ENCODE results near the gene CD151.

The CD151 gene

DNA sequence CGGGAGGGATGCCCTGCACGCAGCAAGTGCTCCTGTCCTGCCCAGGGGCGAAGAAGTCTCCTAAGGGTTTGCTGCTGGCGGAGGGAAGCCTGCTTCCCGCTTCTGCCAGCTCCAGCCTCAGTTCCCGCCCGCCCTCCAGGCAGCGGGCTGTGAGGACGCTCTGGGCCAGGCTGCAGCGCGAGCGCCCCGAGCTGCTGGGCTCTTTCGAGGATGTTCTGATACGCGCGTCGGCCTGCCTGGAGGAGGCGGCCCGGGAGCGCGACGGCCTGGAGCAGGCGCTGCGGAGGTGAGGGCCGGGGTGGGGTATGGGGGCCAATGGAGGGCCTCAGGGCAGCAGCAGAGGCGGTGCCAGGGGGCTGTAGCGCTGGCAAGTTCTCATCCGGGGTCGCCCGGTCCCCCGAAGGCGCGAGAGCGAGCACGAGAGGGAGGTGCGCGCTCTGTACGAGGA lies 2.9 kb upstream of the CD151 start:
- no peak for DNase-seq

DNA sequence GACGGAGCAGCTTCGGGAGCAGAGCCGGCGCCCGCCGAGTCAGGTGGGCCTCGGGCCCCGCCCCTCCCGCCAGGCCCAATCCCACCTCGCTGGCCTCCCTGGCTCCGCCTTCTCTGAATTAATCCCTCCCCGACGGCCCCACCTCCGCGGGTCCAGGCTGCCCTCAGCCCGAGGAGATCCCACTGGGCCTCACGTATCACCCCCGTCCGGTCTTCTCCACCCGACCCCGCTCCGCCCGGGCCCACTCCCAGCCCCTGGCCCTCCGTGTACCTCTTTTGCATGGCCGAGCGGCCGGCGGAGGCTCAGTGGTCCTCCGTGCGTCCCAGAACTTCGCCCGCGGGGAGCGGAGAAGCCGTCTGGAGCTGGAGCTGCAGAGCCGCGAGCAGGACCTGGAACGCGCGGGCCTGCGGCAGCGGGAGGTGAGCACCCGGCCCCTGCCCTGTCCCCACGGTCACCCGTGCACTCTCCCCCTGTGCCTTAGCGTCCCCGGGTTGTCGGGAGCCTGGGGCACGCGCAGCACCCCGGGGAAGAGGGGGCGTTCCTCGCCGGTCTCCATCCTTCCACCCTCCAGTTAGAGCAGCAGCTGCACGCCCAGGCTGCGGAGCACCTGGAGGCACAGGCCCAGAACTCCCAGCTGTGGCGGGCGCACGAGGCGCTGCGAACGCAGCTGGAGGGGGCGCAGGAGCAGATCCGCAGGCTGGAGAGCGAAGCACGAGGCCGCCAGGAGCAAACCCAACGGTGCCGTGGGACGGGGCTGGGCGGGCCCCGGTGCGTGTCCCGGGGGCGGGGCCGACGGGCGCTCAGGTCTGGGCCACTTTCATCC lies 2.2 kb upstream of the CD151 start:
- no peak for DNase-seq

DNA sequence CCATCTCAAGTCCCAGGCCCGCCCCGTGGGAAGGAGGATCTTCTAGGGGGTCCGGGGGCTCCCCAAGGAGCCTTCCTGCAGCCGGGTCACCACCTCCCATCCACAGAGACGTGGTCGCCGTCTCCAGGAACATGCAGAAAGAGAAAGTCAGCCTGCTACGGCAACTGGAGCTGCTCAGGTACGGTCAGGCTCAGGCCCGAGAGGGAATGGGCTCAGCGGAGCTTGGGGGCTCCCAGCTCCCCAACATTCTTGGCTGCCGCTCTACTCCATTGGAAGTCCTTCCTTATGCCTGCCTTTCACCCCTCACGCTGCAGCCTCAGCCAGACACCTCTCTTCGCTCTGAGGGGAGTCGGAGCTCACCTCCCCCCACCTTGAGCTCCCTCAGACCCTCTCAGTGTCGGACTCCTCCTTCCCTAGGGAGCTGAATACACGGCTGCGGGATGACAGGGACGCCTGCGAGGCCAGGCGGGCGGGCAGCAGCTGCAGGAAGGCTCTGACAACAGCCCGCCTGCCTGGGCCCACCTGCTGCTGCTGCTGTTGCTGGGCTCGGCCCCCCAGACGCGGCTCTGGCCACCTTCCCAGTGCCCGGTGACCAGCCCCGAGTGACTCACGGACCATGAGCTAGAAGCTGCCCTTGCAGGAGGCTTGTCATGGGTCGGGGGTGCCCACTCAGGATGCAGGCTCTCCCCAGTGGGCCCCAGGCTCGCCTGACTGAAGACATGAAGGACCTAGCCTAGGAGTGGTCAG lies 1.5 kb upstream of the CD151 start:
- DNase-seq = no peak

DNA sequence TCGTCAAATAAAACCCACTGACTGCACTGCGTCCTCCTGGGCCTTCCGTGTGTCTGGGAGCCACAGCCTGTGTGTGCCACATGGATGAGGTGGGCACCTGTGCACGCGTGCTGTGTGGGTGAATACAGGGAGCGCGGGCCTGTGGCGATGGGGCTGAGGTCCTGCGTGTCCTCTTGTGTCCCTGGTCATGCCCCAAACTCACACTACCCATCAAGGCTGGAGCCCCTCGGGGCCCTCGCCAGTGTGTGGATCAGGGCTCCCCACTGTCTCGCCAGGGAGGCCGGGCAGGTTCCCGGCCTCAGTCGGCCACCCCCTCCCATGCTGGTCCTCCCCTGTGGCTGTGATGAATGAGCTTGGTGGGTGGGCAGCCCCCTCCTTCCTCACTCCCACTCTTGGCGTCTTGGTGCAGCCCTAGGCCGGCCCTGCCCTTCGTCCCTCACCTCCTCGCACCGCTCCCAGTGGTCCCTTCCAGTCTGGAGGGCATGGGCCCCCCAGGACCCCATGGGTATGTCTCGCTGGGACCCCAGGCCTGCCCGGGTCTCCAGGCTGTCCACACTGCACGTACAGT lies 707 bp upstream of the CD151 start:
- DNase-seq = no peak

DNA sequence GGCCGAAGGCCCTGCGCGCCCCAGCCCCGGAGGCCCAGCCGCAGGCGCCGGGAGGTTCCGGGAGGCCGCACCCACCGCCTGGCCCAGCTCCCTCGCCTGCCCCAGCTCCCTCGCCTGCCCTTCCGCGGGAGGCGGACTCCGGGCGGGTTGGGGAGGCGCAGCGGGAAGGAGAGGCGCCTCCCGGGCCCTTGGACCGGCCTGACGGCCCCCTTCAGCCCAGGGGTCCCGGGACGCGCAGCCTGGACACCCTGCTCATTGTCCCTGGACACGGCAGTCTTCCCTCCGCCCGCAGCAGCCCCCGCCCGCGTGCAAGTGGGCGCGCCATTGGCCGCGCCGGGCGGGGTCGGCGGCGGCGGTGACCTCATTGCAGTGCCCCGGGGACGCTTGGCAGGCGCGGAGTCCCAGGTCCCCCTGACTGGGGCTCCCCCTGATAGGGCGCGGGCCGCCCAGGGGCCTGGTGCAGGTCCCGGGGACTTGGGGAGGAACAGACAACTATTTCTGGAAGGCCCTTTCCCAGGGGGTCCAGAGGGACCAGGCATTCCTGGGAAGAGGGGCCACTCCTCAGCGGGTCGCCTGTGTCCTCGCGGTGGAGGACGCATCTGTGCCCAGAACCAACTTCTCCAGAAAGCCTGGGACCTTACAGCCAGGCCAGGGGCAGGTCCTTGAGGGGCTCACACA lies 501 bp downstream of the CD151 start:
- DNase-seq = no peak

DNA sequence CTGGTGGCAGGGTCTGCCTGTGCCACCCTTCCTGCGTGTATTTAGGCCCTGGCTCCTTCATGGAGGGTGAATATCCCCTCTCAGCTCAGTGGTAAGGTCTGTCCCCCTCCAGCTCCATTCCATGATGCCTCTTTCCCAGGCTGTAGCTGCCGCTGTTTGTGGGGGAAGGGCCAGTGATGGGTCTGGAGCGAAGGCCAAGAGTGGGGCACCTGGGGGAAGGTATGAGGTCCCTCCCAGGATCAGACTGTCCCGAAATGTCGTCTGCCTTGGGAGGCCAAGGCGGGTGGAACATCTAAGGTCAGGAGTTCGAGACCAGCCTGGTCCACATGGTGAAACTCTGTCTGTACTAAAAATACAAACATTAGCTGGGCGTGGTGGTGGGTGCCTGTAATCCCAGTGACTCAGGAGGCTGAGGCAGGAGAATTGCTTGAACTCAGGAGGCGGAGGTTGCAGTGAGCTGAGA lies 1.1 kb downstream of the CD151 start:
- no peak for DNase-seq

DNA sequence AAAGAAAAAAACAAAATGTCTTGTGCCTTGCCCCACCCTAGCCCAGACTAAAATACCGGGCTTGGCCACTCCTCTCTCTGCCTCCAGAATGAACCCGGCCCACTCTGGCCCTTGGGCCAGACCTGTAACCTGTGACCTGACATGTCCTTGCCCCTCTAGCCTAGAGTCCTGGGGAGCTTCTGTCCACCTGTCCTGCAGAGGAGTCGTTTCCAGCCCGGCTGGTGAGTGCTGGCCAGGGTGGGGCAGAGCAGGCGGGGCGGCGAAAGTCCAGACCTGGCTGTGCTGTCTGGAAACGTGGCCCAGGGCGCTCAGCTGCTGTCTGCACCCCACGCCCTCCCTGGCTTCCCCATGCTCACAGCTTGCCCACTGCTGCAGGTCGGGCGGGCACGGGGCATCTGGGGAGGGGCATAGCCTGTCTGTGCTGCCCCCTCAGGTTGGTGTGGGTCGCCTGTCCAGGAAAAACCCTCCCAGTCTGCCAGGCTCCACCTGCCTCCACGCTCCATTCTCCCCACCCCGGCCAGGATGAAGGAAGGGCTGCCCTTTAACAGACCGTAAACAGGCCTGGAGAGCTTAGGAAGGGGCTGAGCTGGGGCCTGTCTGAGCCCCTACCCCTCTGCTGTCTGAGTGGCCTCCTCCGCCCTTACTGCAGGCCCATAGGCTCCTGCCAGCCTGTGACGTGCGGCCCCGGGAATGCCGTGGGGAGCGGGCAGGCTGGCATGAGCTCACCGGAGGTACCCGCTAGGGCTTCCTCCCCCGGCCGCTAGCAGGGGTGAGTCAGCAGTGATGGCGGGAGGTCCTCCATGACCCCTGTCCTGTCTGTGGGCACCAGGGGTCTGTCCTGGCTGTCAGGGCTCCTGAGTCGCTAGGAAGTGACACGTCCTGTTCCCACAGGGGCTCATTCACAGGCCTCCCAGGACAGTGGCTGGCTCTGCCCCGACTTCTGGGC lies 1.9 kb downstream of the CD151 start:
- no peak for DNase-seq

DNA sequence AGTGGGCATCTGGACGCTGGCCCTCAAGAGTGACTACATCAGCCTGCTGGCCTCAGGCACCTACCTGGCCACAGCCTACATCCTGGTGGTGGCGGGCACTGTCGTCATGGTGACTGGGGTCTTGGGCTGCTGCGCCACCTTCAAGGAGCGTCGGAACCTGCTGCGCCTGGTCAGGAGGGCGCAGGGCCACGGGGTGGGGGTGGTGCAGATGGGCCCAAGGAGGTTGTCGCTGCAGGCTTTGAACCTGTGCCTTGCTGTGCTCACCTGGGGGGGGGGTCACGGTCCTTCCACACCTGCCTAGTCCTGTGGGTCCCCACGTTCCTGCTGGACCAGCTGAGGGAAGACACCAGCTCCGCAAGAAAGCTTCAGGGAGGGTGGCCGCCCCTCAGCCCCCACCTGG lies 3.5 kb downstream of the CD151 start:
- no peak for DNase-seq

DNA sequence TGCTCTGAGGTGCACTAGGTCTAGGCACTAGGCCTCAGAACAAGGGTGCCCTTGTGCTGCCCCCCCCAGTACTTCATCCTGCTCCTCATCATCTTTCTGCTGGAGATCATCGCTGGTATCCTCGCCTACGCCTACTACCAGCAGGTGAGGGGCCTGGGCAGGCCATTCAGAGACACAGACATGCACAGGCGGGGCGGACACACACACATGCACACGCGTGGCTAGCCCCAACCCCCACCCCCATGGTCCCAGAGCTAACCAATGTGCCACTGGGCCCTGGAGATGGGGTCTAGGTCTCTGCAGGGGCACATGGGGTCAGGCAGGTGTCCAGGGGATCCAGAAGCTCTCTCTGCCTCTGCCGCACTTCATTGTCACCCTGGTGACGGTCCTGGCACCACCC lies 3.9 kb downstream of the CD151 start:
- DNase-seq = no peak

DNA sequence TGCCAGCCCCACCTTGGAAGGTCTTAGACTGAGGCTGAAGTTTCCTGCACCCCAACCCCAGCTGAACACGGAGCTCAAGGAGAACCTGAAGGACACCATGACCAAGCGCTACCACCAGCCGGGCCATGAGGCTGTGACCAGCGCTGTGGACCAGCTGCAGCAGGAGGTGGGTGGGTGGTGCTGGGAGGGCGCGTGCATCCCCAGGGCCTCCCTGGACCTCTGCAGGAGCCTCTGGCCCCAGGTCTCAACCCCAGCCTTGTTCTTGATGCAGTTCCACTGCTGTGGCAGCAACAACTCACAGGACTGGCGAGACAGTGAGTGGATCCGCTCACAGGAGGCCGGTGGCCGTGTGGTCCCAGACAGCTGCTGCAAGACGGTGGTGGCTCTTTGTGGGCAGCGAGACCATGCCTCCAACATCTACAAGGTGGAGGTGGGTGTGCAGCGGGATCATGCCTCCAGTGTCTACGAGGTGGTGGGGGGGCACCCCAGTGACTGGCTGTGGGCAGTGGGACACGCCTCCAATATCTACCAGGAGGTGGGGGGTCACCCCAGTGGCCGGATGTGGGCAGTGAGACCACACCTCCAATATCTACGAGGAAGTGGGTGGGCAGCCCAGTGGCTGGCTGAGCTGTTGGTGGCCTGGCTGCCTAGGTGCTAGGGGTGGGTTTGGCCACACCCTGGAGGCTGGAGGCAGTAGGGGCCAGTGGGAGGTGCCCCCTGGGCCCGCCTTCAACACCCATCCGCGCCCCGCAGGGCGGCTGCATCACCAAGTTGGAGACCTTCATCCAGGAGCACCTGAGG lies 4.6 kb downstream of the CD151 start:
- no peak for DNase-seq

DNA sequence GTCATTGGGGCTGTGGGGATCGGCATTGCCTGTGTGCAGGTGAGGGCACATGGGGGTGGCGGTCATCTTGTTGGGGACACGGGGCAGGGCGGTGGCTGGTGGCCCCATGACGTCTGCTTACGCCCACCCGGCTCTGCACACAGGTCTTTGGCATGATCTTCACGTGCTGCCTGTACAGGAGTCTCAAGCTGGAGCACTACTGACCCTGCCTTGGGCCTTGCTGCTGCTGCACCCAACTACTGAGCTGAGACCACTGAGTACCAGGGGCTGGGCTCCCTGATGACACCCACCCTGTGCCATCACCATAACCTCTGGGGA lies 5.2 kb downstream of the CD151 start:
- DNase-seq = no peak

DNA sequence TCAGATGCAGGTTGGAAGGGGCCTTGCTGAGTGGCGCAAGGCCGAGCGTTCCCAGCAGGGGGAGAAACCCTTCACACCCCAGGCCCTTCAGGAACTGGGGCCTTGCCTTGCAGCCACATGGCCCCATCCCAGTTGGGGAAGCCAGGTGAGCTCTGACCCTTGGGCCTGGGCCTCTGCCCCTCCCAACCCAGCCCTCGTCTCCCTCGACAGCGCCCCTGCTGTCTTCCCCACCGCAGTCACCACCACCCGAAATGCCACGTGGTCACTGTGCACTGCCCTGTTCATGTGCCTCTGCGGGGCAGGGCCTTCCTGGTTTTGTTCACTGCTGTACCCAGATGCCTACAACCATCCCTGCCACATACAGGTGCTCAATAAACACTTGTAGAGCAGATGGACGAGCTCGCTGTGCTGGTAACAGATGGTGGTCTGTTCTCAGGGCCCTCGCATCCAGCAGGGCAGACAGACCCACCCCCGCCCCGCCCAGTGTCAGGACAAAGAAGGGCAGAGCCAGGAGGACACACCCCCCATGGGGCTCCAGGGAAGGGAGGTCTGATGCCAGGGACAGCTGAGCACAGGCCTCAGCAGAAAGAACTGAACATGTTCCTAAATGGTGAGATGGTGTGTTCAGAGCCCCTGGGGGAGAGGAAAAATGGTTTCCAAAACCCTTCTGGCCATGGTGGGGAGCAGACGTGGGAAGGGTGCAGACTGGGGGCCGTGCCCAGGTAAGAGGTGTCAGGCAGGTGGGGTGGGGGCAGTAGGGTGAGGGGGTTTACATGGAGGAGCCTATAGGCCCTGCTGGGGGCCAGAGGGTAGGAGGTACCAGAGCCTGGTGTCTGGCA lies 5.9 kb downstream of the CD151 start:
- DNase-seq = no peak

DNA sequence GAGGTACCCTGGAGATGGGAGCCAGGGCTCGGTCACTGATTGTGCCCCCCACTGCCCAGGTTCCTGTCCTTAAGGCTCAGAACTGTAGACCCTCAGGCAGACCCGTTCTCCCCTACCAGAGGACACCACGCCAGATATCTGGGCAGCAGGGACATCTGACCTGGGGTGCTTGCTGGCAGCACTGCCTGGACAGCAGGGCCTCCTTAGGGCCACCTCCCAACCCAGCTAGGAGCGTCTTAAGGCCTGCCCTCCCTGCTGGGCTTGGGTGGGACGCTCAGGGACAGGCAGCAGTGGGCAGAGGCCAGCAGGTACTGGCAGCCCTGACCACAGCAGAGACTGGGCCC lies 6.5 kb downstream of the CD151 start:
- no peak for DNase-seq

DNA sequence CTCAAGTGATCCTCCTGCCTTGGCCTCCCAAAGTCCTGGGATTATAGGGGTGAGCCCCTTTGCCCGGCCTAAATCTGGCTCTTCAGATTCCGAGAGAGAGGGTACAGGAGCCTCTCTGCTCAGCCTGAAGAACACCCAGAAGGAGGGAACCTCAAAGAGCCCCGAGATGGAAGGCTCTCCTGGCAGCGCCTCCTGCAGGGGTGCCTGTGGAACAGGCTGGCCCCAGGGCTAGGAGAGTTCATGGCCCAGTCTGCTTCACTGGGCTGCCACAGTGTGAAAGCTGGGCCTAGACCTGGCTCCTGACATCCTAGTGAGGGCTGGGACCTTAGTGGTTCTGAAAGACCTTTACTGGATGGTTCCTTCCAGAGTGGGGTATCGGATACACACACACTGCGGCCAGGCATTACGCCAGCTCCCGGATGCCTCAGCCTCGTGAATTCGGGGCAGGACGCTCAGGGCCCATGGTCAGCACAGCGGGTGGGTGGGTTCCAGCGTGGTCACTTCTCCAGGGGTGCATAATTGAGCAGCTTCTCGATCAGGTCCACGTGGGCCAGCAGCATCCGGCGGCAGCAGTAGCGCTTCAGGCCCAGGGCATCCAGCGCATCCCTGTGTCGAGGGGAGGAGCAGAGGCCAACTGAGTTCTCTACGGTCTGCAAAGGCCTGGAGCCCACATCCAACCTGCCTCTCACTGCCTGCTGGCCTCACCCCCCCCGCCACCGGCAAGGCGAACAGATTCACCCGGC lies 7.3 kb downstream of the CD151 start:
- DNase-seq = no peak

DNA sequence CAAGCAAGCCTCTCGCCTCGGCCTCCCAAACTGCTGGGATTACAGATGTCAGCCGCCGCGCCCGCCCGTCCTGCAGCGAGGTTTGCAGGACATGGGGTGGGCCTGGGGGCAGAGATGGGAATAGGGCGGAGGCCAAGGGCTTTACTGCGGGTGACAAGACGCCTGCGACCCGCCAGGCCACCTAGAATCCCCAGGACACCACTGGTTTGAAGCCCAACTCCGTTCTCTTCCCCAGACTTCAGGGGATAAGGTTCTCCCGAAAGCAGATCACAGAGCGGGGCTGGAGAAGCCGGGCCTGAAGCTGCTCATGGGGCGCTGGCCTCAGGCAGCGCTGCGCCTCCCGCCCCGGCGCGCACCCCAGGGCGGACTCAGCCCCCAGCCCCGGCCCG lies 9.2 kb downstream of the CD151 start:
- no peak for DNase-seq

DNA sequence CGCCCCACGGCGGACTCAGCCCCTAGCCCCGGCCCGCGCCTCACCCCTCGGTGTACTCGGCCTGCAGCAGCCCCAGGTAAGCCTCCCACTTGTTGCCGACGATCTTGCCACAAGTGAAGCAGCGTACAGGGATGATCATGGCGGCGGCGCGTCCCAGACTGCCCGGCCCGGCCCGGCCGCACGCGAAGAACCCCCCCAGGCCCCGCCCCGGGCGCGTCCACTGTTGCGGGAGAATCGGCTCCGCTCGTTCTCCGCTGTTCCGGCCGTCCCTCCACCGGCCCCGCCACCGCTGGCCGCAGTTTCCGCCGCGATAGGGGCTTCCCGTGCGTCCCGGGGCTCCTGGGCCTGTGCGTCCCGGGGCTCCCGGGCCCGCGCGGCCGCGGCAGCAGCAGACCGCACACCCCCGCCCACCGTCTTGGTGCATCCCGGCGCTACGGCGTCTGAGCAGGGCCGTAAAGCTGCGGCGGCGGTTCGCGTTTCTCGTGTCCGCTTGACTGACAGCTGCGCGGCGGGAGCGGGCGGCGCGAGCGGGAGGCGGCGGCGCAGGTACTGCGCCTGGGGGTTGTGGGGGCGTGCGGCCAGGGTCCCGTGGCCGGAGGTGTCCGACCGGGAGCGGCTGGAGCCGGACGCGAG lies 9.7 kb downstream of the CD151 start, which contains the start of the genes POLR2L and TSPAN4:
TSS of gene POLR2L (minus strand) at position 160 of the 633 bp plus-strand sequence. CDS start at position 139, 21 bp downstream.
TSS of gene TSPAN4 (plus strand) at position 483 of the 633 bp plus-strand sequence. CDS start 7,453 bp downstream, outside the sequence.
- no peak for DNase-seq

DNA sequence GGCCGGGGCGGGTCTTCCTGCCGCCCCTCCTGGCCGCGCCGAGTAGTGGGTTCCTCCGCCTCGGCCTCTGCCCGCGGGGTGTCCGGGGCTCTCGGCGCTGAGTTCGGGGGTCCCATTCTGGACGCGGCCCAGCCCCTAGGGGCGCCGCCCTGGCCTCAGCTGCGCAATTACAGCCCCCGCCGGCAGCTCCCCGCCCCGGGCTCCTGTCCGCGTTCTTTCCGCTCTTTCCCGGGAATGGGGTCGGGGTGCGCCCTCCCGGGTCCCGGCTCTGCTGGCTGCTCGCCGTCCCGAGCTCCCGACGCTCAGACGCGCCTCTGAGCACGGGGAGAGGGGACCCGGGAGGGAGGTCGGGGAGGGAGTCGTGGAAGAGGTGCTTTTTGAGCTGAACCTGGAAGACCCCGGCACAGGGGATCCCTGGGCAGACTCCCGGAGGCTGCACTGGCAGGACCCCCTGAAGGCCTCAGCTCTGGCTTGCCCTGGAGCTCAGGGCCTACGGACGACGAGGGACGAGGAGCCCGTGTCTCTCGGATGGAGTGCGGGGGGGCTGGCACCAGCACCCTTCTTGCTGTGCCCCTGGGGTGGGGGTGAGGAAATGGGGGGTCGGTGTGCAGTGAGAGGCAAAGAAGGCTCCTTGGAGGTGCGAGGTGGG lies 10.5 kb downstream of the CD151 start:
- no peak for DNase-seq
